SU-DHL-6 (cell line): ENCODE data around the gene FAM110C.
"Not testable (repeated sequence)": the region's sequence is repeated elsewhere in the genome, so short reads cannot be mapped to it uniquely, and the experiment has no call there.

Experiments used
- H2AFZ ChIP-seq: fragments of 200-600 bp; sonication (generic); 2 replicates; pipeline ENCODE4 v1.6.1; 2014; ENCODE audit warnings: low read depth, mild to moderate bottlenecking, moderate library complexity, mixed read lengths, antibody characterized with exemption, low read length; ENCODE audit not compliant: severe bottlenecking
- H3F3A ChIP-seq: fragments of 200-600 bp; shearing (Covaris generic); 2 replicates; pipeline ENCODE4 v1.6.0; 2016; ENCODE audit warnings: antibody characterized with exemption, mild to moderate bottlenecking; ENCODE audit not compliant: insufficient read depth
- H3K27ac ChIP-seq: fragments of 200-600 bp; sonication (generic); 2 replicates; pipeline ENCODE4 v1.5.1; 2016; ENCODE audit warnings: low read depth, mild to moderate bottlenecking, low read length, moderate library complexity, mixed read lengths
- H3K27me3 ChIP-seq: fragments of 200-600 bp; sonication (generic), shearing (Covaris generic); 2 replicates; pipeline ENCODE4 v1.6.0; 2014; ENCODE audit warnings: mild to moderate bottlenecking, low read length
- H3K36me3 ChIP-seq: fragments of 200-600 bp; sonication (generic); 2 replicates; pipeline ENCODE4 v1.6.1; 2014; ENCODE audit warnings: mild to moderate bottlenecking, low read length, mixed read lengths
- H3K4me2 ChIP-seq: fragments of 300-600, 200-600 bp; shearing (Covaris generic), sonication (generic); 2 replicates; pipeline ENCODE4 v1.6.0; 2014; ENCODE audit warnings: low read length, low read depth, mild to moderate bottlenecking; ENCODE audit not compliant: poor library complexity, severe bottlenecking
- H3K4me3 ChIP-seq: fragments of 200-600 bp; sonication (generic); 2 replicates; pipeline ENCODE4 v1.5.1; 2014; ENCODE audit warnings: antibody characterized with exemption, low read length, mild to moderate bottlenecking, mixed read lengths; ENCODE audit not compliant: insufficient read depth, poor library complexity, severe bottlenecking
- H3K79me2 ChIP-seq: fragments of 200-600 bp; sonication (generic); 2 replicates; pipeline ENCODE4 v1.6.1; 2014; ENCODE audit warnings: mild to moderate bottlenecking, low read length, moderate library complexity; ENCODE audit not compliant: insufficient read depth
- H3K9ac ChIP-seq: fragments of 200-600 bp; sonication (generic); 2 replicates; pipeline ENCODE4 v1.7.0; 2014; ENCODE audit warnings: mild to moderate bottlenecking, low read length
- H3K9me2 ChIP-seq: fragments of 200-600 bp; sonication (generic); replicated peaks from 2 replicates; pipeline ENCODE4 v1.6.1; 2014; ENCODE audit warnings: low read length; ENCODE audit not compliant: insufficient read depth
- H3K9me3 ChIP-seq: fragments of 200-600 bp; sonication (generic); 2 replicates; pipeline ENCODE4 v1.6.1; 2014; ENCODE audit warnings: low read length, mixed read lengths; ENCODE audit not compliant: insufficient read depth
- H4K20me1 ChIP-seq: fragments of 200-600 bp; sonication (generic); 2 replicates; pipeline ENCODE4 v1.6.1; 2014; ENCODE audit warnings: low read depth, mild to moderate bottlenecking, antibody characterized with exemption, low read length, moderate library complexity, mixed read lengths
- CTCF ChIP-seq: fragments of 200-600 bp; sonication (generic); IDR thresholded peaks from one replicate; pipeline ENCODE4 v1.5.1; 2017; ENCODE audit warnings: antibody characterized with exemption, mild to moderate bottlenecking, low read length, moderate library complexity; ENCODE audit not compliant: insufficient read depth, poor library complexity, severe bottlenecking
- EZH2phosphoT487 ChIP-seq: fragments of 200-600 bp; sonication (generic), shearing (Covaris generic); conservative IDR thresholded peaks from 2 replicates; pipeline ENCODE4 v1.6.1; 2018; ENCODE audit warnings: mild to moderate bottlenecking, antibody characterized with exemption, low read length, moderate library complexity, mixed read lengths

Gene FAM110C

GRCh38 chr2:19505-19904 lies 26.8 kb downstream of the FAM110C start:
- Histone ChIP-seq H3F3A (no peaks in the 10 kb centered on the region), H3K4me2 (no peak overlapping the region), H3K79me2 (no peaks in the 10 kb centered on the region), H3K36me3 (no peaks in the 10 kb centered on the region), H3K9me2 (no peaks in the 10 kb centered on the region), H2AFZ (no peak overlapping the region), H3K9ac (no peak overlapping the region), H3K4me3 (no peak overlapping the region), H3K27me3 (no peaks in the 10 kb centered on the region), H3K27ac (no peak overlapping the region), H3K9me3 (no peaks in the 10 kb centered on the region), H4K20me1 (no peaks in the 10 kb centered on the region)
- TF ChIP-seq EZH2phosphoT487 (no peak), CTCF (no peak)

GRCh38 chr2:18402-19271 lies 27.7 kb downstream of the FAM110C start:
- H3K9ac ChIP-seq, result no peak overlapping the region

DNA sequence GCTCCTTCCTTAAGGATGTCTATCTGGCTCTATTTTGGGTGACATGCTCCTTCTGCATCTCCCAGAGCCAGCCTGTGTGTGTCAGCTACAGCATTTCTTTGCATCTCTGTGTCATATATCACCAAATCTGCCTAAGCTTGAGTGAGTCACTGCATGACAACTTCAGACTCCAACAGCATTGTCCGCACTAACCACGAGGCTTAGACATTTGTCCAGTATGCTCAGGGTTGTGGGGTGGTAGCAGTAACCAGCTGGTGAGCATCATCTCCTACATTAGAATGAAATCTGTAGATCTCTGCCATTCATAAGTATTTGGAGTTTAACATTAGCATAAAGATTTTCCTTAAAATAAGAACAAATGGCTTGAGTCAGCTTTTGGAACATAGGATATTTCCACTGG lies 30.4 kb downstream of the FAM110C start:
- not testable (repeated sequence) for H3K9ac ChIP-seq, H3K4me3 ChIP-seq, H3K27me3 ChIP-seq

More at GRCh38 chr2:18402-19271, 27.7 kb downstream of the FAM110C start:
- no peaks in the 10 kb centered on the region for H3F3A ChIP-seq
- TF ChIP-seq EZH2phosphoT487, result no peak
- peak; percentile 34 for TF ChIP-seq CTCF
- no peaks in the 10 kb centered on the region for H3K9me2 ChIP-seq
- H3K36me3 ChIP-seq, result no peaks in the 10 kb centered on the region
- H3K4me3 ChIP-seq, result no peak overlapping the region
- no peak overlapping the region for H2AFZ ChIP-seq
- no peak overlapping the region for H3K27ac ChIP-seq
- no peak overlapping the region for H3K4me2 ChIP-seq
- no peaks in the 10 kb centered on the region for H3K79me2 ChIP-seq
- H4K20me1 ChIP-seq, result no peaks in the 10 kb centered on the region
- no peaks in the 10 kb centered on the region for H3K9me3 ChIP-seq
- no peaks in the 10 kb centered on the region for H3K27me3 ChIP-seq

DNA sequence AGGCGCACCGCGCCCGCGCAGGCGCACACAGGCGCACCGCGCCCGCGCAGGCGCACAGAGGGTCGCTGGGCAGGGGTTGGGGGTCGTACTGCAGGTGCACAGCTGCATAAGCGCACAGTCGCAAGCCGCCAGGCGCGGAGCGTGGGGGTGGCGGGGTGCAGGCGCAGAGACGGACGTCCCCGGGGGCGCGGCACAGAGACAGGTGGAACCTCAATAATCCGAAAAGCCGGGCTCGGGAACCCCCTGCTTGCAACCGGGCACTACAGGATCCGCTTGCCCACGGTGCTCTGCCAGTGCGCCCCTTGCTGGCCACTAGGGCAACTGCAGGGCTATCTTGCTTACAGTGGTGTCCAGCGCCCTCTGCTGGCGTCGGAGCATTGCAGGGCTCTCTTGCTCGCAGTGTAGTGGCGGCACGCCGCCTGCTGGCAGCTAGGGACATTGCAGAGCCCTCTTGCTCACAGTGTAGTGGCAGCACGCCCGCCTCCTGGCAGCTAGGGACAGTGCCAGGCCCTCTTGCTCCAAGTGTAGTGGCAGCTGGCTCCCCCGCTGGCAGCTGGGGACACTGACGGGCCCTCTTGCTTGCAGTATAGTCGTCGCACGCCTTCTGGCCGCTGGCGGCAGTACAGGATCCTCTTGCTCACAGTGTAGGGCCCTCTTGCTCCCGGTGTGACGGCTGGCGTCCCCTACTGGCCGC lies 34.9 kb downstream of the FAM110C start:
- no peak overlapping the region for H2AFZ ChIP-seq
- H3K4me2 ChIP-seq, result no peak overlapping the region
- no peaks in the 10 kb centered on the region for H3K79me2 ChIP-seq
- H3K9ac ChIP-seq, result no peak overlapping the region
- H3K9me2 ChIP-seq, result no peaks in the 10 kb centered on the region
- H4K20me1 ChIP-seq, result no peaks in the 10 kb centered on the region
- no peaks in the 10 kb centered on the region for H3F3A ChIP-seq
- no peaks in the 10 kb centered on the region for H3K9me3 ChIP-seq
- no peaks in the 10 kb centered on the region for H3K36me3 ChIP-seq
- no peak overlapping the region for H3K4me3 ChIP-seq
- no peak overlapping the region for H3K27ac ChIP-seq
- no peak for TF ChIP-seq EZH2phosphoT487
- TF ChIP-seq CTCF, result peak; percentile 26
- H3K27me3 ChIP-seq, result no peaks in the 10 kb centered on the region

More for the DNA sequence above, 30.4 kb downstream of the FAM110C start:
- not testable (repeated sequence) for H3K9me2 ChIP-seq, H3K9me3 ChIP-seq, H3K36me3 ChIP-seq, H3K27ac ChIP-seq, H3F3A ChIP-seq, H3K79me2 ChIP-seq, H4K20me1 ChIP-seq, H3K4me2 ChIP-seq, H2AFZ ChIP-seq
